NCI-H82 treated with DMSO at 0.1 percent for 48 hours (cell line): ENCODE results near the gene PDE10A.
"Not testable (repeated sequence)": the region's sequence is repeated elsewhere in the genome, so short reads cannot be mapped to it uniquely, and the experiment has no call there.

ENCODE experiments used
- DNase-seq: peaks from one replicate; lab custom pipeline; 2025; ENCODE audit not compliant: unreplicated experiment; lab: John Stamatoyannopoulos, UW

The PDE10A gene

GRCh38 chr6:165486183-165487137 is 176.6 kb downstream of the PDE10A start:
- no peak for DNase-seq

- DNase-seq: no peak
These were observed 178.7 kb downstream of the PDE10A start for GRCh38 chr6:165484178-165484889.

GRCh38 chr6:165481921-165482320 is 181.1 kb downstream of the PDE10A start:
- no peak for DNase-seq

GRCh38 chr6:165480916-165481315 is 182.1 kb downstream of the PDE10A start:
- DNase-seq: no peak

- DNase-seq: no peak
These were observed 184.5 kb downstream of the PDE10A start for GRCh38 chr6:165478581-165478980.

- DNase-seq: no peak
These were observed 193.6 kb downstream of the PDE10A start for GRCh38 chr6:165469483-165469882.

- no peak for DNase-seq
These were observed 194.5 kb downstream of the PDE10A start for GRCh38 chr6:165468340-165469235.

GRCh38 chr6:165463499-165463898 is 199.5 kb downstream of the PDE10A start:
- DNase-seq: not testable (repeated sequence)

GRCh38 chr6:165459605-165460301 is 203.3 kb downstream of the PDE10A start:
- DNase-seq: not testable (repeated sequence)

GRCh38 chr6:165458134-165458533 is 204.9 kb downstream of the PDE10A start:
- no peak for DNase-seq

- no peak for DNase-seq
These were observed 206.8 kb downstream of the PDE10A start for GRCh38 chr6:165456286-165456685.

- DNase-seq: no peak
These were observed 207.6 kb downstream of the PDE10A start for GRCh38 chr6:165455488-165455887.

- no peak for DNase-seq
These were observed 209.6 kb downstream of the PDE10A start for GRCh38 chr6:165453395-165453794.

GRCh38 chr6:165451838-165452237 is 211.2 kb downstream of the PDE10A start:
- no peak for DNase-seq

GRCh38 chr6:165448210-165448609 is 214.8 kb downstream of the PDE10A start:
- no peak for DNase-seq

GRCh38 chr6:165447141-165447540 is 215.9 kb downstream of the PDE10A start:
- DNase-seq: no peak

GRCh38 chr6:165446331-165446730 is 216.7 kb downstream of the PDE10A start:
- no peak for DNase-seq

GRCh38 chr6:165443462-165443861 is 219.6 kb downstream of the PDE10A start:
- no peak for DNase-seq

- no peak for DNase-seq
These were observed 221.9 kb downstream of the PDE10A start for GRCh38 chr6:165441181-165441580.

GRCh38 chr6:165439928-165440554 is 223.0 kb downstream of the PDE10A start:
- no peak for DNase-seq
